Measurements from ENCODE around the gene GRID2.

GRID2 gene

DNA sequence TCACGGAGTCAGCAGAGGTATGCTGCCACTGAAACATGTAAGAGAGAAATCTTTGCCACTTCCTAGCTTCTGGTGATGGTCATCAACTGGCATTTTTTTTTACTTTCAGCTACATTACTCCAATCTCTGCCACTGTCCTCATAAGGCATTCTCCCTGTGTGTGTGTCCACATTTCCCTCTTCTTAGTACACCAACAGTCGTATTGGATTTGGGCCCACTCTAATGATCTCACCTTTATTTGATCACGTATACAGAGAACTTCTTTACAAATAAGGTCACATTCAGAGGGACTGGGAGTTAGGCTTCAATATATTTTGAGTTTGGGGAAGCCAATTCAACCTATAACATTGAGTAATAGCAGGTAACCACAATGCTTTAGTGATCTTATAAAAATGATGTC, 649.1 kb downstream of the GRID2 start:
- TF ChIP-seq, protein P1, sequence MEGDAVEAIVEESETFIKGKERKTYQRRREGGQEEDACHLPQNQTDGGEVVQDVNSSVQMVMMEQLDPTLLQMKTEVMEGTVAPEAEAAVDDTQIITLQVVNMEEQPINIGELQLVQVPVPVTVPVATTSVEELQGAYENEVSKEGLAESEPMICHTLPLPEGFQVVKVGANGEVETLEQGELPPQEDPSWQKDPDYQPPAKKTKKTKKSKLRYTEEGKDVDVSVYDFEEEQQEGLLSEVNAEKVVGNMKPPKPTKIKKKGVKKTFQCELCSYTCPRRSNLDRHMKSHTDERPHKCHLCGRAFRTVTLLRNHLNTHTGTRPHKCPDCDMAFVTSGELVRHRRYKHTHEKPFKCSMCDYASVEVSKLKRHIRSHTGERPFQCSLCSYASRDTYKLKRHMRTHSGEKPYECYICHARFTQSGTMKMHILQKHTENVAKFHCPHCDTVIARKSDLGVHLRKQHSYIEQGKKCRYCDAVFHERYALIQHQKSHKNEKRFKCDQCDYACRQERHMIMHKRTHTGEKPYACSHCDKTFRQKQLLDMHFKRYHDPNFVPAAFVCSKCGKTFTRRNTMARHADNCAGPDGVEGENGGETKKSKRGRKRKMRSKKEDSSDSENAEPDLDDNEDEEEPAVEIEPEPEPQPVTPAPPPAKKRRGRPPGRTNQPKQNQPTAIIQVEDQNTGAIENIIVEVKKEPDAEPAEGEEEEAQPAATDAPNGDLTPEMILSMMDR (conservative IDR thresholded peaks at IDR 0.05), result no peak
- no peak for TF ChIP-seq ZFX (IDR thresholded peaks at IDR 0.05)

DNA sequence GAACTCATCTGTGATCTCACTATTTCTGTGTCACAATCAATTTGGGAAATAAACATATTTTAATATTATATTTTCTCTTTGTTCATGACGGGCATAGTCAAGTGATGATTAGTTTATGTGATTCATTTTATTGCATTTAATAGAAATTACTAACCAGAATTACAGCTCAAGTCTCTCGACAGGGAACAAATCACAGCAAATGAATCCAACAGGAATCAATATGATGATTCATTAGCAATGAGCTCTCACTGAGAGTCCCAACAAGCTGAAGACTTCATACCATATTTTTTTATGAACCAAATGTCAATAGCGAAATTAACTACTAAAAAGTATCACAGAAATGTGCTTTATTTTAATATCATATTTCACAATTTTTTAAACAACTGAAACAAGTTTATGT, 649.7 kb downstream of the GRID2 start:
- no peak overlapping the region for H3K27ac ChIP-seq
- TF ChIP-seq, protein P1 (conservative IDR thresholded peaks at IDR 0.05), result no peak
- no peak for TF ChIP-seq ZFX (IDR thresholded peaks at IDR 0.05)

More for the DNA sequence above, 649.1 kb downstream of the GRID2 start:
- no peak overlapping the region for H3K27ac ChIP-seq

DNA sequence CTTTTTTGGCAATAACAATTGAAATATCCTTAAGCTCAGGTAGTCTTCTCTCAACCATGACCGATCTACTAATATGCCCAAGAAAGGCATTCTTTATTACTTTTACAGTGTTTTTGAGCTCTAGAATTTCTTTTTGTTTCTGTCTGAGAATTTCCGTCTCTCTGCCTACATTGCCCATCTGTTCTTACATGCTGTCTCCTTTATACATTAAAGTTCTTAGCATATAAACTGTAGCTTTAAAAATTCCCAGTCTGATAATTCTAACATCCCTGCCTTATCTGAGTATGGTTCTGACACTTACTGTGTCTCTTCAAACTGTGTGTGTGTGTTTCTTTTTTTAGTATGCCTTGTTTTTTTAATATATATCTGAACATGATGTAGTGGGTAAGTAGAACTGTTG, 658.1 kb downstream of the GRID2 start:
- TF ChIP-seq, protein P1 (conservative IDR thresholded peaks at IDR 0.05), result no peak
- TF ChIP-seq ZFX (IDR thresholded peaks at IDR 0.05), result no peak

DNA sequence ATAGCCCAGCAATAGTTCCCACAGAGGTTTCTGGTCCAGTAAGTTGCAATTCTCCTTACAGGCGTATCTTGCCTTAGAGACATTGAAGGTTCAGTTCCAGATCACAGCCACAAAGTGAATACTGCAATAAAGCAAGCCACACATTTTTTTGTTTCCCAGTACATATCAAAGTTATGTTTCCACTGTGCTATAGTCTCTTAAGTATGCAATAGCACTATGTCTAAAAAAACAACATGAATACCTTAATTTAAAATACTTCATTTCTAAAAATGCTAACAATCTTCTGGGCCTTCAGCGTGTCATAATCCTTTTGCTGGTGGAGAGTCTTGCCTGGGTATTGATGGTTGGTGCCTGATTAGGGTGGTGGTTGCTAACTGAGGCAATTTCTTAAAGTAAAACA, 659.1 kb downstream of the GRID2 start:
- TF ChIP-seq, protein P1 (conservative IDR thresholded peaks at IDR 0.05), result no peak
- no peak for TF ChIP-seq ZFX (IDR thresholded peaks at IDR 0.05)

More for the DNA sequence above, 658.1 kb downstream of the GRID2 start:
- no peak overlapping the region for H3K27ac ChIP-seq

DNA sequence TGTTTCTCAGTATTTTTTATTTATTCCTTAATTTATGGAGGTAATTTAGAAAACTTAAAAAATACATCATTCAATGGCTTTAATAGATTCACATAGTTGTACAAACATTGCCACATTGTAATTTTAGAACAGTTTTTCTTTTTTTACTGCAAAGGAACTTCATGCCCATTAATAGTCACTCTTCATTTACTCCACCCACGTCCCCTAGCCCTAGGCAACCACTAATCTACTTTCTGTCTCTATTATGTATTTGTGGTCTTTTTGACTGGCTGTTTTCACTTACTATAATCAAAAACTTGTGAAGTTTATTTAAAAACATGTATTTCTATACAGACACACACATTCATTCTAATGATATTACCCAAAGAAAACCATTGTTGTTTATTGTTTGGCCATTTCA, 664.8 kb downstream of the GRID2 start:
- no peak for TF ChIP-seq ZFX (IDR thresholded peaks at IDR 0.05)
- TF ChIP-seq, protein P1 (conservative IDR thresholded peaks at IDR 0.05), result no peak
- no peak overlapping the region for H3K27ac ChIP-seq

More for the DNA sequence above, 659.1 kb downstream of the GRID2 start:
- no peak overlapping the region for H3K27ac ChIP-seq

DNA sequence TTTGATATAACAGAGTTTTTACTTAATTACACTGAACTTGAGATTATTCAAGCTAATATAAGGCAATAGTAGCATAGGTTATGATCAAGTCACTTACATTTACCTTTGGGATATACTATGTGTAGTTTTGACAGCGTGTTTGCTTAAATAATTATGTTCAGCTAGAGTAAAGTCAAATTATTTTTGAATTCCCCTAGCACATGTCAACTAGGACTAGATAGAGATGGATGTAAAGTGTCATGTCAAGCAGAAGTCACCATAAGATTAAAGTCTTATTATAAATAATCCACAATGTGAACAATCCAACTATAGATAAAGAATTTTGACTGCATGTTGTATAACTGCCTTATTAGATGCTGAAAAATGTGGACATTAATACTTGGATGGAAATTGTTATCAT, 665.2 kb downstream of the GRID2 start:
- no peak overlapping the region for H3K27ac ChIP-seq
- TF ChIP-seq, protein P1 (conservative IDR thresholded peaks at IDR 0.05), result no peak
- no peak for TF ChIP-seq ZFX (IDR thresholded peaks at IDR 0.05)

DNA sequence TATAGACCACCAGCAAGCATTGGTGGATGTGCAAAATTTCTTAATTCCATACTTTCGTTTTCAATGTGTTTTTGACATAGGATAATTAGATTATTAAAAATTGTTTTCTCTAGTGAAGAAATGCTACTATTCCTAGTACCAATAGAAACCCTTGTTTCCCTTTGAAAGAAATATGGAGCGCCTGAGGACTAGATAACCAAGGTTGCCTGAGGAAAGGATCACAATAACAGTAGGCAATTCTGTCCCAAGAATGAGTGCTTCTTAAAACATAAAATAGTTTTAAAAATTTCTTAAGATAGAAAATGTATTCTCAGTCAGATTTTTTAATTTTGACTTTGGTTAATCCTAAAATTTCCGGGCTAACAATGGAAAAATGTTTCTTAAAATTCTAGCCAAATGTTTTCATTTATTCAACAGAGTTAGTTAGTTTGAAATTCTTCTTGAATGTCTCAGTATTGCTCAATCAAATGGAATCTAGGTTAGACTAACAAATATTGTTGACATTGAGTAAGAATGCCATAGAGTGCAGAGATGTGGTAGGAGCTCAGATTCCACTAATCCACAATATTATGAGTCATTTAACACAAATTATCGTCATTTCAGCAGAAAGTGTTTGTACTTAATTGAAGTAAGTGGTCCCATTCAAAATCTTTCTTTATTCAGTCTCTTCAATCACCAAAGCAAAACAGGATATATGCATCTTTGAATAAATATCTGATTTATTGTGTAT, 666.0 kb downstream of the GRID2 start:
- no peak overlapping the region for H3K27ac ChIP-seq
- TF ChIP-seq, protein P1 (conservative IDR thresholded peaks at IDR 0.05), result no peak
- TF ChIP-seq ZFX (IDR thresholded peaks at IDR 0.05), result no peak
